Liver (tissue), 9 donors: Measurements from ENCODE around the gene CUL1. TPM values are rescaled to one million over a fixed set of nuclear protein-coding genes. Genes with fewer than 3 reads are reported as not detected.

Experiments used
- DNase-seq: peaks from one replicate; pipeline ENCODE4 v3.0.0-alpha.2; 2017; ENCODE audit warnings: low spot score
- H3K27ac ChIP-seq, 2 donors: one replicate each; pipeline ENCODE4 v1.7.0; 2013; ENCODE audit warnings: inconsistent platforms in 2 of 2, low read length in 2 of 2, control low read depth in 1 of 2, low read depth in 1 of 2, mild to moderate bottlenecking in 1 of 2
- H3K27me3 ChIP-seq, 4 donors: one replicate each; pipeline versions ENCODE4 v1.6.1 to v1.7.0; 2013; ENCODE audit warnings: low read length in 3 of 4, inconsistent platforms in 1 of 4, mild to moderate bottlenecking in 1 of 4, moderate library complexity in 1 of 4; ENCODE audit not compliant: control insufficient read depth in 4 of 4, insufficient read depth in 4 of 4
- H3K36me3 ChIP-seq, 4 donors: one replicate each; pipeline versions ENCODE4 v1.6.1 to v1.7.0; 2013; ENCODE audit warnings: low read length in 3 of 4, mild to moderate bottlenecking in 3 of 4, low read depth in 1 of 4, moderate library complexity in 1 of 4; ENCODE audit not compliant: control insufficient read depth in 4 of 4, insufficient read depth in 3 of 4
- H3K4me1 ChIP-seq, 4 donors: one replicate each; pipeline versions ENCODE4 v1.6.1 to v1.7.0; 2013; ENCODE audit warnings: low read length in 3 of 4, mild to moderate bottlenecking in 3 of 4, moderate library complexity in 1 of 4; ENCODE audit not compliant: control insufficient read depth in 4 of 4, insufficient read depth in 4 of 4
- H3K4me3 ChIP-seq, 3 donors: one replicate each; pipeline versions ENCODE4 v1.6.1 to v1.7.0; 2013; ENCODE audit warnings: low read length in 3 of 3, control low read depth in 1 of 3, low read depth in 1 of 3, mild to moderate bottlenecking in 1 of 3
- H3K9ac ChIP-seq, 2 donors: one replicate each; pipeline ENCODE4 v1.7.0; 2013; ENCODE audit warnings: low read length in 2 of 2, mild to moderate bottlenecking in 2 of 2, moderate library complexity in 2 of 2, control low read depth in 1 of 2, low read depth in 1 of 2
- H3K9me3 ChIP-seq, 4 donors: one replicate each; pipeline versions ENCODE4 v1.6.1 to v1.7.0; 2013; ENCODE audit warnings: low read length in 3 of 4; ENCODE audit not compliant: control insufficient read depth in 4 of 4
- EGR1 ChIP-seq, 2 donors: IDR thresholded peaks; 2 replicates each; pipeline ENCODE4 v1.6.1; 2016 to 2018; ENCODE audit warnings: antibody characterized with exemption in 2 of 2, low read depth in 2 of 2
- FOXA2 ChIP-seq: IDR thresholded peaks from 2 replicates; pipeline ENCODE4 v1.6.1; 2016; ENCODE audit warnings: antibody characterized with exemption
- GABPA ChIP-seq, 2 donors: IDR thresholded peaks in 1 of 2; conservative IDR thresholded peaks in 1 of 2; 2 replicates each; pipeline ENCODE4 v1.6.1; 2016; ENCODE audit warnings: antibody characterized with exemption in 2 of 2, mild to moderate bottlenecking in 1 of 2, moderate library complexity in 1 of 2
- HNF4A ChIP-seq, 2 donors: conservative IDR thresholded peaks; 2 replicates each; pipeline ENCODE4 v1.6.1; 2016; ENCODE audit warnings: antibody characterized with exemption in 2 of 2, mild to moderate bottlenecking in 2 of 2
- HNF4G ChIP-seq: IDR thresholded peaks from 2 replicates; pipeline ENCODE4 v1.6.1; 2016; ENCODE audit warnings: antibody characterized with exemption
- JUND ChIP-seq, 2 donors: IDR thresholded peaks; 2 replicates each; pipeline ENCODE4 v1.6.1; 2016; ENCODE audit warnings: antibody characterized with exemption in 2 of 2
- MAX ChIP-seq: IDR thresholded peaks from 2 replicates; pipeline ENCODE4 v1.6.1; 2016; ENCODE audit warnings: antibody characterized with exemption
- NR2F2 ChIP-seq: IDR thresholded peaks from 2 replicates; pipeline ENCODE4 v1.6.1; 2016; ENCODE audit warnings: antibody characterized with exemption
- RAD21 ChIP-seq, 2 donors: IDR thresholded peaks; 2 replicates each; pipeline ENCODE4 v1.6.1; 2016; ENCODE audit warnings: antibody characterized with exemption in 2 of 2, mild to moderate bottlenecking in 2 of 2
- RXRA ChIP-seq, 2 donors: IDR thresholded peaks; 2 replicates each; pipeline ENCODE4 v1.6.1; 2017 to 2018; ENCODE audit warnings: antibody characterized with exemption in 2 of 2, mild to moderate bottlenecking in 1 of 2
- SP1 ChIP-seq: IDR thresholded peaks from 2 replicates; pipeline ENCODE4 v1.6.1; 2018; ENCODE audit warnings: antibody characterized with exemption, mild to moderate bottlenecking
- TAF1 ChIP-seq: conservative IDR thresholded peaks from 2 replicates; pipeline ENCODE4 v1.6.1; 2016; ENCODE audit warnings: antibody characterized with exemption, mild to moderate bottlenecking
- YY1 ChIP-seq: IDR thresholded peaks from 2 replicates; pipeline ENCODE4 v1.6.1; 2016; ENCODE audit warnings: antibody characterized with exemption, mild to moderate bottlenecking
- ZBTB33 ChIP-seq: IDR thresholded peaks from 2 replicates; pipeline ENCODE4 v1.6.1; 2016; ENCODE audit warnings: antibody characterized with exemption
- WGBS: extraction: QIAGEN DNeasy Blood & Tissue Kit; methylation state at CpG from one replicate; pipeline ENCODE4 v1.1.7; 2013; 5-methylcytosine and 5-hydroxymethylcytosine counted together
- polyA plus RNA-seq, 2 donors: library from polyadenylated mRNA; stranded (reverse) in 1 of 2; unstranded in 1 of 2; fragments of 200-250 nt in 1 of 2; fragments of >200 nt in 1 of 2; fragmentation: Nextera tagmentation in 1 of 2; extraction: Ambion mirVana in 1 of 2; gene quantifications; one replicate each; pipeline versions ENCODE4 v1.2.1 to v1.2.3, GENCODE V29; 2013 to 2015
- total RNA-seq, 2 donors: library from RNA; depleted of rRNA; stranded (reverse); fragments of >200 nt; gene quantifications; one replicate each; pipeline ENCODE4 v1.2.3, GENCODE V29; 2014
- TF ChIP-seq, protein P1 (sequence below): fragments of 150-350 bp; IDR thresholded peaks from 2 replicates; pipeline ENCODE4 v1.5.1; 2017; ENCODE audit warnings: improper control_type of control experiment, low read depth, low read length; ENCODE audit not compliant: missing input control
- TF ChIP-seq, protein P2 (sequence below): IDR thresholded peaks from 2 replicates; pipeline ENCODE4 v1.6.1; 2016; ENCODE audit warnings: antibody characterized with exemption, mild to moderate bottlenecking
- TF ChIP-seq, protein P3 (sequence below): IDR thresholded peaks from 2 replicates; pipeline ENCODE4 v1.6.1; 2016; ENCODE audit warnings: antibody characterized with exemption
- donor health status: healthy.
- donor health status: healthy.
- donor health status: healthy.
- donor health status: healthy.
- donor health status: healthy.

The CUL1 gene
- total and polyA plus RNA-seq, 4 donors: 21.7 to 56.7 (median 26.7) TPM

- Histone ChIP-seq H3K9ac (no peak overlapping the region), H3K4me1 (no peaks in the 10 kb centered on the region), H3K9me3 (peaks cover 0 to 5% (median under 1%) of the 10 kb centered on the region in 4 donors), H3K27ac (no peak overlapping the region), H3K27me3 (no peaks in the 10 kb centered on the region), H3K36me3 (no peaks in the 10 kb centered on the region), H3K4me3 (no peak overlapping the region)
- 94% methylated on average over 3 of the region's 3 CpGs for whole genome bisulfite sequencing
- no peak for TF ChIP-seq HNF4A (conservative IDR thresholded peaks at IDR 0.05)
- no peak for TF ChIP-seq EGR1 (IDR thresholded peaks at IDR 0.05; ENCODE audit: low read depth in 2 of 2)
- TF ChIP-seq RAD21 (IDR thresholded peaks at IDR 0.05): no peak
- no peak for TF ChIP-seq NR2F2
- no peak for DNase-seq
Measured at GRCh38 chr7:148669927-148670326, 28.8 kb upstream of the CUL1 start.

DNA sequence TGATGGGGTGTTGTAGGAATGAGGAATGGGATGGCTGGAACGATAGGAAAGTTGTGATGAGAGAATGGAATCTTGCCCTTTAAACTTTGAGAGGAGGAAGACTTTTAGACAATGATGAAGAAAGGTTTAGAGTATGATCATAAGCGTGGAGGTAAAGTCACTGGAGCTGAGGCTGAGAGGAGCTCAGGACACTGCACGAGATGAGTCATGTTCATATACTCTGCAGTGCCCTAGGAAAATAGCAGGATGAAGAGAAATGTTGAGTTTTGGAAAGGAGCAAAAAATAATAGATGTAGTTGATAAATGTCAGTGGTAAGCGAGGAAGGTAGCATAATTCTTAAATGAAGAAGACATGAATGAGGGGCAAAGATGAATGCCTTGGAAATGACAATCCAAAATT is 28.3 kb upstream of the CUL1 start:
- Histone ChIP-seq H3K9me3 (peaks cover 0 to 9% (median 3%) of the 10 kb centered on the region in 4 donors), H3K27ac (no peak overlapping the region), H3K36me3 (no peaks in the 10 kb centered on the region), H3K4me3 (no peak overlapping the region), H3K9ac (no peak overlapping the region), H3K4me1 (no peaks in the 10 kb centered on the region), H3K27me3 (no peaks in the 10 kb centered on the region)
- 88% methylated on average over 4 of the region's 4 CpGs for WGBS
- DNase-seq: no peak
- TF ChIP-seq FOXA2 (no peak), HNF4A (conservative IDR thresholded peaks at IDR 0.05) (no peak), TAF1 (no peak), HNF4G (no peak), GABPA (IDR thresholded peaks at IDR 0.05 in 1 of 2, conservative IDR thresholded peaks at IDR 0.05 in 1 of 2) (no peak), NR2F2 (no peak), EGR1 (IDR thresholded peaks at IDR 0.05; ENCODE audit: low read depth in 2 of 2) (no peak), MAX (no peak), JUND (IDR thresholded peaks at IDR 0.05) (no peak), RAD21 (IDR thresholded peaks at IDR 0.05) (no peak), RXRA (IDR thresholded peaks at IDR 0.05) (no peak), YY1 (no peak), SP1 (no peak), ZBTB33 (no peak)
- TF ChIP-seq, protein P1, sequence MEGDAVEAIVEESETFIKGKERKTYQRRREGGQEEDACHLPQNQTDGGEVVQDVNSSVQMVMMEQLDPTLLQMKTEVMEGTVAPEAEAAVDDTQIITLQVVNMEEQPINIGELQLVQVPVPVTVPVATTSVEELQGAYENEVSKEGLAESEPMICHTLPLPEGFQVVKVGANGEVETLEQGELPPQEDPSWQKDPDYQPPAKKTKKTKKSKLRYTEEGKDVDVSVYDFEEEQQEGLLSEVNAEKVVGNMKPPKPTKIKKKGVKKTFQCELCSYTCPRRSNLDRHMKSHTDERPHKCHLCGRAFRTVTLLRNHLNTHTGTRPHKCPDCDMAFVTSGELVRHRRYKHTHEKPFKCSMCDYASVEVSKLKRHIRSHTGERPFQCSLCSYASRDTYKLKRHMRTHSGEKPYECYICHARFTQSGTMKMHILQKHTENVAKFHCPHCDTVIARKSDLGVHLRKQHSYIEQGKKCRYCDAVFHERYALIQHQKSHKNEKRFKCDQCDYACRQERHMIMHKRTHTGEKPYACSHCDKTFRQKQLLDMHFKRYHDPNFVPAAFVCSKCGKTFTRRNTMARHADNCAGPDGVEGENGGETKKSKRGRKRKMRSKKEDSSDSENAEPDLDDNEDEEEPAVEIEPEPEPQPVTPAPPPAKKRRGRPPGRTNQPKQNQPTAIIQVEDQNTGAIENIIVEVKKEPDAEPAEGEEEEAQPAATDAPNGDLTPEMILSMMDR: no peak
- TF ChIP-seq, protein P2, sequence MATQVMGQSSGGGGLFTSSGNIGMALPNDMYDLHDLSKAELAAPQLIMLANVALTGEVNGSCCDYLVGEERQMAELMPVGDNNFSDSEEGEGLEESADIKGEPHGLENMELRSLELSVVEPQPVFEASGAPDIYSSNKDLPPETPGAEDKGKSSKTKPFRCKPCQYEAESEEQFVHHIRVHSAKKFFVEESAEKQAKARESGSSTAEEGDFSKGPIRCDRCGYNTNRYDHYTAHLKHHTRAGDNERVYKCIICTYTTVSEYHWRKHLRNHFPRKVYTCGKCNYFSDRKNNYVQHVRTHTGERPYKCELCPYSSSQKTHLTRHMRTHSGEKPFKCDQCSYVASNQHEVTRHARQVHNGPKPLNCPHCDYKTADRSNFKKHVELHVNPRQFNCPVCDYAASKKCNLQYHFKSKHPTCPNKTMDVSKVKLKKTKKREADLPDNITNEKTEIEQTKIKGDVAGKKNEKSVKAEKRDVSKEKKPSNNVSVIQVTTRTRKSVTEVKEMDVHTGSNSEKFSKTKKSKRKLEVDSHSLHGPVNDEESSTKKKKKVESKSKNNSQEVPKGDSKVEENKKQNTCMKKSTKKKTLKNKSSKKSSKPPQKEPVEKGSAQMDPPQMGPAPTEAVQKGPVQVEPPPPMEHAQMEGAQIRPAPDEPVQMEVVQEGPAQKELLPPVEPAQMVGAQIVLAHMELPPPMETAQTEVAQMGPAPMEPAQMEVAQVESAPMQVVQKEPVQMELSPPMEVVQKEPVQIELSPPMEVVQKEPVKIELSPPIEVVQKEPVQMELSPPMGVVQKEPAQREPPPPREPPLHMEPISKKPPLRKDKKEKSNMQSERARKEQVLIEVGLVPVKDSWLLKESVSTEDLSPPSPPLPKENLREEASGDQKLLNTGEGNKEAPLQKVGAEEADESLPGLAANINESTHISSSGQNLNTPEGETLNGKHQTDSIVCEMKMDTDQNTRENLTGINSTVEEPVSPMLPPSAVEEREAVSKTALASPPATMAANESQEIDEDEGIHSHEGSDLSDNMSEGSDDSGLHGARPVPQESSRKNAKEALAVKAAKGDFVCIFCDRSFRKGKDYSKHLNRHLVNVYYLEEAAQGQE: no peak
- TF ChIP-seq, protein P3, sequence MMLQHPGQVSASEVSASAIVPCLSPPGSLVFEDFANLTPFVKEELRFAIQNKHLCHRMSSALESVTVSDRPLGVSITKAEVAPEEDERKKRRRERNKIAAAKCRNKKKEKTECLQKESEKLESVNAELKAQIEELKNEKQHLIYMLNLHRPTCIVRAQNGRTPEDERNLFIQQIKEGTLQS: no peak
